ENCODE measurements around the gene NRGN. TPM values are rescaled to one million over a fixed set of nuclear protein-coding genes. Genes with fewer than 3 reads are reported as not detected.

NRGN gene
- total and polyA plus RNA-seq, 2 of the 4 experiments (the other 2 are of a cell fraction) = 0.54 to 24.8 TPM

- ChIA-PET POLR2A (ENCODE audit: unreplicated experiment) (no interaction called here), CTCF (interaction anchor here (1.6 kb wide), 1 partner anchor 11 kb away, joined by 4 read pairs; no protein-coding TSS in a partner anchor)
- intact Hi-C loops (cut with micrococcal nuclease) = loop anchor here (5.0 kb wide), 1 partner anchor 40 kb away; no protein-coding TSS in a partner anchor
- Histone ChIP-seq H3K4me3 (ENCODE audit: insufficient read depth, low read depth, low read length) (peak overlapping the region; percentile 31; the same call in 1 of the 2 replicates), H3K9me1 (ENCODE audit: insufficient read depth, low read length) (no peaks in the 10 kb centered on the region), H2BK5ac (ENCODE audit: low read depth, low read length, poor library complexity, severe bottlenecking) (no peak overlapping the region), H3K9me3 (ENCODE audit: control insufficient read depth, insufficient read depth, low read length) (no peaks in the 10 kb centered on the region), H3K4me2 (ENCODE audit: low read depth, low read length) (peak overlapping the region; percentile 82), H3K27ac (ENCODE audit: insufficient read depth, low read length) (no peak overlapping the region), H4K8ac (ENCODE audit: low read depth in 2 of 2, low read length in 2 of 2) (no peak overlapping the region), H4K20me1 (ENCODE audit: insufficient read depth, low read length) (no peaks in the 10 kb centered on the region), H2AK5ac (ENCODE audit: low read depth, low read length) (no peak overlapping the region), H3K9ac (ENCODE audit: low read depth, low read length) (peak overlapping the region; percentile 22; the same call in 1 of the 2 replicates), H2BK120ac (ENCODE audit: low read depth, low read length) (no peak overlapping the region), H4K91ac (ENCODE audit: insufficient read depth, low read depth, low read length) (no peak overlapping the region), H2AFZ (replicated peaks; ENCODE audit: low read length, poor library complexity) (peak overlapping the region; percentile 79), H2BK15ac (ENCODE audit: low read depth, low read length) (no peak overlapping the region), H4K5ac (ENCODE audit: low read depth, low read length) (no peak overlapping the region), H3K4ac (ENCODE audit: low read depth, low read length) (no peak overlapping the region), H3K56ac (ENCODE audit: extremely low read depth, insufficient read depth, low read length) (no peak overlapping the region), H2BK20ac (ENCODE audit: low read depth, low read length) (no peak overlapping the region), H3K36me3 (ENCODE audit: control insufficient read depth, insufficient read depth, low read length) (no peaks in the 10 kb centered on the region), H3K14ac (replicated peaks; ENCODE audit: low read depth, low read length) (no peak overlapping the region), H3K27me3 (ENCODE audit: control insufficient read depth, insufficient read depth, low read length) (peaks cover 32% of the 10 kb centered on the region), H3K18ac (ENCODE audit: low read depth, low read length) (no peak overlapping the region), H3K79me1 (ENCODE audit: low read depth in 1 of 2, low read length in 2 of 2) (no peaks in the 10 kb centered on the region), H3K4me1 (ENCODE audit: control insufficient read depth, insufficient read depth, low read length) (peaks cover 3% of the 10 kb centered on the region), H2AK9ac (replicated peaks; ENCODE audit: low read depth, low read length, poor library complexity) (no peak overlapping the region), H3K23ac (ENCODE audit: low read depth, low read length) (0 out of 2 replicates have a peak overlapping the region, but pooled peaks have one; percentile 43)
- ATAC-seq (ENCODE audit: low read depth) = peak; percentile 66
- no TSS peak for BruUV-seq (replicated peaks)
- WGBS, 2 experiments (ENCODE audit: extremely low coverage in 2 of 2, insufficient read length in 1 of 2) = 12% methylated on average over 3 of the region's 7 CpGs; no CpG with 5 or more reads in 1 of the 2 experiments
- no peak for TF ChIP-seq CEBPB (IDR thresholded peaks at IDR 0.05; ENCODE audit: low read depth, low read length)
- no peak for TF ChIP-seq POLR2A (IDR thresholded peaks at IDR 0.05; ENCODE audit: low read depth, low read length)
- TF ChIP-seq FOS (IDR thresholded peaks at IDR 0.05; ENCODE audit: low read depth, low read length) = no peak
- TF ChIP-seq SMC3 (IDR thresholded peaks at IDR 0.05; ENCODE audit: low read depth, low read length) = no peak
- TF ChIP-seq RCOR1 (IDR thresholded peaks at IDR 0.05; ENCODE audit: insufficient replicate concordance, low read length) = no peak
- in situ Hi-C loops (cut with MboI; ENCODE audit: low sequenced_read_pairs) = no loop called here
- peak; percentile 59 for DNase-seq
- dilution Hi-C loops (cut with HindIII; ENCODE audit: low sequenced_read_pairs, unreplicated experiment) = no loop called here
Measured at GRCh38 chr11:124717421-124717785, 22.3 kb upstream of the NRGN start.

All from IMR-90 (cell line).